Measurements from ENCODE around the gene TCF12. TPM values are rescaled to one million over a fixed set of nuclear protein-coding genes. Genes with fewer than 3 reads are reported as not detected.

Gene TCF12
- total RNA-seq, 1 experiment from 2014 or later = 102 TPM

DNA sequence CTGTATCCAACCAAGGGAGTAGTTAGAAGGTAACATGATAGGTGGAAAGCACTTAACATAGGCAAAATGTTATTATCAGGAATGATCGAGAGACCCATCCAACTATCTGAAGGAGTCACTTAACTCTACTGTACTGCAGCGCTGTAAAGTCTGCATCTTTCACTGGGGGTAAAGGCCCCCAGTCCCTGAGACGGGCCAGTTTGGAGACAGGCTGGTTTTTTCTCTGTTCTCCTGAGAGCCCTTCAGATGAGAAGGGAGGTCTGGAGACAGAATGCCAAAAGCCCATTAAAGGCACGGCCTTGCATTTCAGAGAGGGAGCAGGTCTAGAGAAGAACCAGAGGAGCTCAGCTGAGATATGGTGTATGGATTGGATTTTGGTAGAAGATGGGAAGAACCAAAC, 386.6 kb downstream of the TCF12 start:
- in situ Hi-C loops (cut with HindIII; ENCODE audit: low pct_unique_long_range_greater_than_20kb, low sequenced_read_pairs) (no loop called here), intact Hi-C loops (cut with micrococcal nuclease; ENCODE audit: unreplicated experiment) (loop anchor here (5.0 kb wide), 1 partner anchor 483 kb away; no protein-coding TSS in a partner anchor)
- ATAC-seq (no peak), DNase-seq (ENCODE audit: low read depth, low spot score) (no peak)
- ChIA-PET POLR2A (no interaction called here), CTCF (no interaction called here)
- Histone ChIP-seq H3K4me3 (ENCODE audit: low read depth in 2 of 2, low read length in 2 of 2) (no peak overlapping the region), H3K4me1 (ENCODE audit: control insufficient read depth, insufficient read depth, low read length) (0 out of 2 replicates have a peak, but pooled peaks cover 4% of the 10 kb centered on the region), H3K36me3 (ENCODE audit: control insufficient read depth, insufficient read depth, low read length) (no peaks in the 10 kb centered on the region), H3K9me3 (ENCODE audit: control insufficient read depth, insufficient read depth, low read depth, low read length) (no peaks in the 10 kb centered on the region), H3K27me3 (ENCODE audit: control insufficient read depth, insufficient read depth, low read length) (no peaks in the 10 kb centered on the region), H3K27ac (ENCODE audit: low read length) (no peak overlapping the region)
- TF ChIP-seq POLR2AphosphoS5 (IDR thresholded peaks at IDR 0.05; ENCODE audit: low read depth, low read length) (no peak), TCF7L2 (IDR thresholded peaks at IDR 0.05; ENCODE audit: low read depth, low read length) (no peak), SIN3A (IDR thresholded peaks at IDR 0.05; ENCODE audit: borderline replicate concordance, insufficient read depth, low read depth, low read length) (no peak)
- TF ChIP-seq, protein P1, sequence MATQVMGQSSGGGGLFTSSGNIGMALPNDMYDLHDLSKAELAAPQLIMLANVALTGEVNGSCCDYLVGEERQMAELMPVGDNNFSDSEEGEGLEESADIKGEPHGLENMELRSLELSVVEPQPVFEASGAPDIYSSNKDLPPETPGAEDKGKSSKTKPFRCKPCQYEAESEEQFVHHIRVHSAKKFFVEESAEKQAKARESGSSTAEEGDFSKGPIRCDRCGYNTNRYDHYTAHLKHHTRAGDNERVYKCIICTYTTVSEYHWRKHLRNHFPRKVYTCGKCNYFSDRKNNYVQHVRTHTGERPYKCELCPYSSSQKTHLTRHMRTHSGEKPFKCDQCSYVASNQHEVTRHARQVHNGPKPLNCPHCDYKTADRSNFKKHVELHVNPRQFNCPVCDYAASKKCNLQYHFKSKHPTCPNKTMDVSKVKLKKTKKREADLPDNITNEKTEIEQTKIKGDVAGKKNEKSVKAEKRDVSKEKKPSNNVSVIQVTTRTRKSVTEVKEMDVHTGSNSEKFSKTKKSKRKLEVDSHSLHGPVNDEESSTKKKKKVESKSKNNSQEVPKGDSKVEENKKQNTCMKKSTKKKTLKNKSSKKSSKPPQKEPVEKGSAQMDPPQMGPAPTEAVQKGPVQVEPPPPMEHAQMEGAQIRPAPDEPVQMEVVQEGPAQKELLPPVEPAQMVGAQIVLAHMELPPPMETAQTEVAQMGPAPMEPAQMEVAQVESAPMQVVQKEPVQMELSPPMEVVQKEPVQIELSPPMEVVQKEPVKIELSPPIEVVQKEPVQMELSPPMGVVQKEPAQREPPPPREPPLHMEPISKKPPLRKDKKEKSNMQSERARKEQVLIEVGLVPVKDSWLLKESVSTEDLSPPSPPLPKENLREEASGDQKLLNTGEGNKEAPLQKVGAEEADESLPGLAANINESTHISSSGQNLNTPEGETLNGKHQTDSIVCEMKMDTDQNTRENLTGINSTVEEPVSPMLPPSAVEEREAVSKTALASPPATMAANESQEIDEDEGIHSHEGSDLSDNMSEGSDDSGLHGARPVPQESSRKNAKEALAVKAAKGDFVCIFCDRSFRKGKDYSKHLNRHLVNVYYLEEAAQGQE (IDR thresholded peaks at IDR 0.05; ENCODE audit: insufficient read depth in 1 of 2, low read depth in 2 of 2, low read length in 1 of 2) = no peak
- TF ChIP-seq, protein P2, sequence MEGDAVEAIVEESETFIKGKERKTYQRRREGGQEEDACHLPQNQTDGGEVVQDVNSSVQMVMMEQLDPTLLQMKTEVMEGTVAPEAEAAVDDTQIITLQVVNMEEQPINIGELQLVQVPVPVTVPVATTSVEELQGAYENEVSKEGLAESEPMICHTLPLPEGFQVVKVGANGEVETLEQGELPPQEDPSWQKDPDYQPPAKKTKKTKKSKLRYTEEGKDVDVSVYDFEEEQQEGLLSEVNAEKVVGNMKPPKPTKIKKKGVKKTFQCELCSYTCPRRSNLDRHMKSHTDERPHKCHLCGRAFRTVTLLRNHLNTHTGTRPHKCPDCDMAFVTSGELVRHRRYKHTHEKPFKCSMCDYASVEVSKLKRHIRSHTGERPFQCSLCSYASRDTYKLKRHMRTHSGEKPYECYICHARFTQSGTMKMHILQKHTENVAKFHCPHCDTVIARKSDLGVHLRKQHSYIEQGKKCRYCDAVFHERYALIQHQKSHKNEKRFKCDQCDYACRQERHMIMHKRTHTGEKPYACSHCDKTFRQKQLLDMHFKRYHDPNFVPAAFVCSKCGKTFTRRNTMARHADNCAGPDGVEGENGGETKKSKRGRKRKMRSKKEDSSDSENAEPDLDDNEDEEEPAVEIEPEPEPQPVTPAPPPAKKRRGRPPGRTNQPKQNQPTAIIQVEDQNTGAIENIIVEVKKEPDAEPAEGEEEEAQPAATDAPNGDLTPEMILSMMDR (IDR thresholded peaks at IDR 0.05) = no peak
- no TSS peak for BruUV-seq (replicated peaks)

DNA sequence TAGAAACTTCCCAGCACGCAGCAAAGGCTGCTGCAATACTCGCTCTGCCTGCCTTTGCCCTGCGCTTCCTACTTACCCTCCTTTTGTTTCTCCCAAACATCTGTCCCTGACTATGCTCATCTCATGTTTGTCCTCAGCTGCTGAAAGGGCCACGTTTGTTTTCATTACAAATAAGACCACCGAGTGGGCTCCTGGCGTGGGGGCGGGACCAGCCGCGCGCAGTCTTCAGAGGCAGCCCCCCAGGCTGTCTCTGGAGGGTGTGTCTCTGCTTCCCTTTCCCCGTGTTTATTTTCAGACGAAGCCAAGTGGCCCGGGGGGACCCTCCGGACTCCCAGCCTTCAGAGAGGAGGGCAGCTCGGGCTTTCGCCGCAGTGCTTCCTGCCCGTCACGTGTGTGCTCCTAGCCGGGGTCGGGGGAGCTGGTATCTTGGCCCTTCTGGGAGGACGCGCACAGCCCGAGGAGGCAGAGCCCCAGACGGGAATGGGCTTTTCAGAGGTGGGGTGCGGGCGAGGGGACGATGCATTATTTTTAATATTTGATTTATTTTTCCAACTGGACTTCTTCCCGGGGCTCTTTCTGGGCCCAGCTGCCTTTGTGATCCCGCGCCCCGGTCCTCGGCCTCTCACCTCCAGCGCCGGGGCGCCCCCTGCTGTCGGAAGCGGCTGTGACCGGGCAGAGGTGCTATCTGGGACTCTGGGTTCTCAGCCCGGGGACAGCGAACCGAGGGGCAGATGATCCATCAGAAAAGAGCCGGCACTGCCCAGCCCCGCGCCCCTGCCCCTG, 387.9 kb downstream of the TCF12 start:
- Histone ChIP-seq H3K4me3 (ENCODE audit: low read depth in 2 of 2, low read length in 2 of 2) (peak overlapping the region; percentile 52 to 58), H3K27me3 (ENCODE audit: control insufficient read depth, insufficient read depth, low read length) (no peaks in the 10 kb centered on the region), H3K36me3 (ENCODE audit: control insufficient read depth, insufficient read depth, low read length) (no peaks in the 10 kb centered on the region), H3K27ac (ENCODE audit: low read length) (peak overlapping the region; percentile 39; the same call in 1 of the 2 replicates), H3K4me1 (ENCODE audit: control insufficient read depth, insufficient read depth, low read length) (0 out of 2 replicates have a peak, but pooled peaks cover 4% of the 10 kb centered on the region), H3K9me3 (ENCODE audit: control insufficient read depth, insufficient read depth, low read depth, low read length) (no peaks in the 10 kb centered on the region)
- ATAC-seq = peak; percentile 94
- no TSS peak for BruUV-seq (replicated peaks)
- in situ Hi-C loops (cut with HindIII; ENCODE audit: low pct_unique_long_range_greater_than_20kb, low sequenced_read_pairs) = no loop called here
- ChIA-PET POLR2A (no interaction called here), CTCF (interaction anchor here (0.7 to 1.7 kb wide), 5 partner anchors 25 to 811 kb away, joined by 3 to 8 read pairs (median 3); no protein-coding TSS in a partner anchor)
- intact Hi-C loops (cut with micrococcal nuclease; ENCODE audit: unreplicated experiment) = loop anchor here (2.0 to 5.0 kb wide), 2 partner anchors 484 to 810 kb away; no protein-coding TSS in a partner anchor
- 0 out of 2 replicates have a peak, but pooled peaks have one; percentile 12 for TF ChIP-seq TCF7L2 (IDR thresholded peaks at IDR 0.05; ENCODE audit: low read depth, low read length)
- peak; percentile 22; the same call in 1 of the 2 replicates for TF ChIP-seq POLR2AphosphoS5 (IDR thresholded peaks at IDR 0.05; ENCODE audit: low read depth, low read length)
- TF ChIP-seq, protein P2 (IDR thresholded peaks at IDR 0.05) = peak; percentile 97
- TF ChIP-seq, protein P1 (IDR thresholded peaks at IDR 0.05; ENCODE audit: insufficient read depth in 1 of 2, low read depth in 2 of 2, low read length in 1 of 2) = no peak
- no peak for TF ChIP-seq SIN3A (IDR thresholded peaks at IDR 0.05; ENCODE audit: borderline replicate concordance, insufficient read depth, low read depth, low read length)
- peak; percentile 30 for DNase-seq (ENCODE audit: low read depth, low spot score)
